ENCODE data around the gene CCSER1. TPM values are rescaled to one million over a fixed set of nuclear protein-coding genes. Genes with fewer than 3 reads are reported as not detected.

CCSER1 gene
- total RNA-seq, 3 donors from 2014 or later (not counting 1 experiment from before 2014, with no cell fraction given): 0.87 to 1.1 (median 1.1) TPM

GRCh38 chr4:91282217-91282616 is 1155.0 kb downstream of the CCSER1 start:
- H3K9me3 Mint-ChIP-seq: peaks cover 22 to 23% of the 10 kb centered on the region in 2 donors
- H3K4me3 Mint-ChIP-seq: no peak overlapping the region
- no peaks in the 10 kb centered on the region for H3K27me3 Mint-ChIP-seq (ENCODE audit: low read depth in 2 of 2)
- no peaks in the 10 kb centered on the region for H3K4me1 Mint-ChIP-seq
- intact Hi-C loops (cut with micrococcal nuclease): no loop called here
- H3K9me3 ChIP-seq (ENCODE audit: control insufficient read depth, insufficient read depth, low read length): peaks cover 13% of the 10 kb centered on the region
- no peaks in the 10 kb centered on the region for H3K36me3 ChIP-seq (ENCODE audit: control insufficient read depth, insufficient read depth, low read length)
- no peak for DNase-seq
- H3K4me1 ChIP-seq (ENCODE audit: control insufficient read depth, insufficient read depth, low read length): no peaks in the 10 kb centered on the region
- H3K27ac ChIP-seq (ENCODE audit: low read length): no peak overlapping the region
- TF ChIP-seq CTCF (IDR thresholded peaks at IDR 0.05): no peak
- no peak for ATAC-seq
- no peak overlapping the region for H3K27ac Mint-ChIP-seq
- no peak overlapping the region for H3K4me3 ChIP-seq (ENCODE audit: low read length)
- 100% methylated on average over 2 of the region's 3 CpGs for WGBS (ENCODE audit: insufficient coverage)
- H3K36me3 Mint-ChIP-seq: peaks cover 15% of the 10 kb centered on the region
- no peaks in the 10 kb centered on the region for H3K27me3 ChIP-seq (ENCODE audit: control insufficient read depth, insufficient read depth, low read length)

GRCh38 chr4:91283726-91284230 is 1156.6 kb downstream of the CCSER1 start:
- intact Hi-C loops (cut with micrococcal nuclease): no loop called here

GRCh38 chr4:91284480-91284879 is 1157.3 kb downstream of the CCSER1 start:
- no peaks in the 10 kb centered on the region for H3K4me1 ChIP-seq (ENCODE audit: control insufficient read depth, insufficient read depth, low read length)
- H3K27ac Mint-ChIP-seq: no peak overlapping the region
- DNase-seq (no peak), ATAC-seq (no peak)
- H3K27ac ChIP-seq (ENCODE audit: low read length): no peak overlapping the region
- intact Hi-C loops (cut with micrococcal nuclease): no loop called here
- H3K36me3 ChIP-seq (ENCODE audit: control insufficient read depth, insufficient read depth, low read length): no peaks in the 10 kb centered on the region
- WGBS (ENCODE audit: insufficient coverage): 95% methylated on average over 3 of the region's 3 CpGs
- no peaks in the 10 kb centered on the region for H3K4me1 Mint-ChIP-seq
- H3K4me3 ChIP-seq (ENCODE audit: low read length): no peak overlapping the region
- peaks cover 11% of the 10 kb centered on the region for H3K36me3 Mint-ChIP-seq
- peaks cover 25 to 26% of the 10 kb centered on the region in 2 donors for H3K9me3 Mint-ChIP-seq
- no peak for TF ChIP-seq CTCF (IDR thresholded peaks at IDR 0.05)
- no peaks in the 10 kb centered on the region for H3K27me3 ChIP-seq (ENCODE audit: control insufficient read depth, insufficient read depth, low read length)
- H3K27me3 Mint-ChIP-seq (ENCODE audit: low read depth in 2 of 2): no peaks in the 10 kb centered on the region
- H3K9me3 ChIP-seq (ENCODE audit: control insufficient read depth, insufficient read depth, low read length): peaks cover 13% of the 10 kb centered on the region
- no peak overlapping the region for H3K4me3 Mint-ChIP-seq

More at GRCh38 chr4:91283726-91284230, 1156.6 kb downstream of the CCSER1 start:
- H3K27ac Mint-ChIP-seq: no peak overlapping the region
- DNase-seq (no peak), ATAC-seq (no peak)
- Histone ChIP-seq H3K36me3 (ENCODE audit: control insufficient read depth, insufficient read depth, low read length) (no peaks in the 10 kb centered on the region), H3K27ac (ENCODE audit: low read length) (no peak overlapping the region), H3K27me3 (ENCODE audit: control insufficient read depth, insufficient read depth, low read length) (no peaks in the 10 kb centered on the region), H3K9me3 (ENCODE audit: control insufficient read depth, insufficient read depth, low read length) (peaks cover 13% of the 10 kb centered on the region), H3K4me3 (ENCODE audit: low read length) (no peak overlapping the region), H3K4me1 (ENCODE audit: control insufficient read depth, insufficient read depth, low read length) (no peaks in the 10 kb centered on the region)
- no peak overlapping the region for H3K4me3 Mint-ChIP-seq
- TF ChIP-seq CTCF (IDR thresholded peaks at IDR 0.05): no peak
- H3K9me3 Mint-ChIP-seq: peaks cover 22 to 23% of the 10 kb centered on the region in 2 donors
- WGBS (ENCODE audit: insufficient coverage): 94% methylated on average over 1 of the region's 1 CpG
- peaks cover 14% of the 10 kb centered on the region for H3K36me3 Mint-ChIP-seq
- H3K4me1 Mint-ChIP-seq: no peaks in the 10 kb centered on the region
- H3K27me3 Mint-ChIP-seq (ENCODE audit: low read depth in 2 of 2): no peaks in the 10 kb centered on the region

- Histone ChIP-seq H3K9me3 (ENCODE audit: control insufficient read depth, insufficient read depth, low read length) (peaks cover 7% of the 10 kb centered on the region), H3K27me3 (ENCODE audit: control insufficient read depth, insufficient read depth, low read length) (no peaks in the 10 kb centered on the region), H3K27ac (ENCODE audit: low read length) (no peak overlapping the region), H3K36me3 (ENCODE audit: control insufficient read depth, insufficient read depth, low read length) (no peaks in the 10 kb centered on the region), H3K4me3 (ENCODE audit: low read length) (no peak overlapping the region), H3K4me1 (ENCODE audit: control insufficient read depth, insufficient read depth, low read length) (no peaks in the 10 kb centered on the region)
- WGBS (ENCODE audit: insufficient coverage): no CpG with 5 or more reads among the region's 2 CpGs
- Mint-ChIP-seq H3K9me3 (peaks cover 25 to 29% of the 10 kb centered on the region in 2 donors), H3K27ac (no peak overlapping the region), H3K36me3 (peaks cover 7% of the 10 kb centered on the region), H3K4me3 (no peak overlapping the region), H3K27me3 (ENCODE audit: low read depth in 2 of 2) (no peaks in the 10 kb centered on the region), H3K4me1 (no peaks in the 10 kb centered on the region)
- ATAC-seq (no peak), DNase-seq (no peak)
- no peak for TF ChIP-seq CTCF (IDR thresholded peaks at IDR 0.05)
- intact Hi-C loops (cut with micrococcal nuclease): no loop called here
These were observed 1158.3 kb downstream of the CCSER1 start for GRCh38 chr4:91285487-91285886.
